Colonic mucosa (tissue), 4 donors: ENCODE data around the gene KIF21B. TPM values are rescaled to one million over a fixed set of nuclear protein-coding genes. Genes with fewer than 3 reads are reported as not detected.
"Not testable (repeated sequence)": the region's sequence is repeated elsewhere in the genome, so short reads cannot be mapped to it uniquely, and the experiment has no call there.

Experiments
- DNase-seq: peaks from one replicate; pipeline ENCODE4 v3.0.0-alpha.2; 2020
- H3K27ac ChIP-seq: fragments of 200-600 bp; one replicate; pipeline ENCODE4 v1.8.0; 2021
- H3K27me3 ChIP-seq: fragments of 200-600 bp; one replicate; pipeline ENCODE4 v1.8.0; 2021
- H3K36me3 ChIP-seq: fragments of 200-600 bp; one replicate; pipeline ENCODE4 v1.8.0; 2021
- H3K4me1 ChIP-seq: fragments of 200-600 bp; one replicate; pipeline ENCODE4 v1.8.0; 2021; ENCODE audit warnings: mild to moderate bottlenecking
- H3K4me3 ChIP-seq: fragments of 200-600 bp; one replicate; pipeline ENCODE4 v1.8.0; 2021
- H3K9ac ChIP-seq, 2 donors: one replicate each; pipeline ENCODE4 v1.7.0; 2013; ENCODE audit warnings: control low read depth in 2 of 2, low read depth in 2 of 2, low read length in 2 of 2
- H3K9me3 ChIP-seq: fragments of 200-600 bp; one replicate; pipeline ENCODE4 v1.8.0; 2021
- intact Hi-C: fragments of 100-400 bp; cut with DNase I; formaldehyde crosslinking; loops from one replicate; pipeline ENCODE4 v1.14.1; 2022
- total RNA-seq, 2 donors: library from RNA; stranded (reverse); fragmentation: NEBNext Ultra II Directional in 1 of 2; extraction: Animal tissue kit (Norgen Biotek cat#: 25700) in 1 of 2; gene quantifications; one replicate each; pipeline ENCODE4 v1.2.1, GENCODE V29; 2021
- TF ChIP-seq, protein P1 (sequence below): fragments of 200-600 bp; IDR thresholded peaks from one replicate; pipeline ENCODE4 v1.8.0; 2022; ENCODE audit warnings: antibody characterized with exemption, mild to moderate bottlenecking
- donor health status: healthy.
- donor health status: DM: no; HTN: no; CAD: no.
- donor health status: DM: no; HTN: no; CAD: no.

KIF21B gene
- total RNA-seq, 2 donors from 2014 or later, result 3.1 to 10.4 TPM

- no peaks in the 10 kb centered on the region for H3K27me3 ChIP-seq
- intact Hi-C loops, result no loop called here
- no peak overlapping the region for H3K27ac ChIP-seq
- H3K9ac ChIP-seq, result no peak overlapping the region
- no peak overlapping the region for H3K4me3 ChIP-seq
- no peaks in the 10 kb centered on the region for H3K4me1 ChIP-seq
- TF ChIP-seq, protein P1, sequence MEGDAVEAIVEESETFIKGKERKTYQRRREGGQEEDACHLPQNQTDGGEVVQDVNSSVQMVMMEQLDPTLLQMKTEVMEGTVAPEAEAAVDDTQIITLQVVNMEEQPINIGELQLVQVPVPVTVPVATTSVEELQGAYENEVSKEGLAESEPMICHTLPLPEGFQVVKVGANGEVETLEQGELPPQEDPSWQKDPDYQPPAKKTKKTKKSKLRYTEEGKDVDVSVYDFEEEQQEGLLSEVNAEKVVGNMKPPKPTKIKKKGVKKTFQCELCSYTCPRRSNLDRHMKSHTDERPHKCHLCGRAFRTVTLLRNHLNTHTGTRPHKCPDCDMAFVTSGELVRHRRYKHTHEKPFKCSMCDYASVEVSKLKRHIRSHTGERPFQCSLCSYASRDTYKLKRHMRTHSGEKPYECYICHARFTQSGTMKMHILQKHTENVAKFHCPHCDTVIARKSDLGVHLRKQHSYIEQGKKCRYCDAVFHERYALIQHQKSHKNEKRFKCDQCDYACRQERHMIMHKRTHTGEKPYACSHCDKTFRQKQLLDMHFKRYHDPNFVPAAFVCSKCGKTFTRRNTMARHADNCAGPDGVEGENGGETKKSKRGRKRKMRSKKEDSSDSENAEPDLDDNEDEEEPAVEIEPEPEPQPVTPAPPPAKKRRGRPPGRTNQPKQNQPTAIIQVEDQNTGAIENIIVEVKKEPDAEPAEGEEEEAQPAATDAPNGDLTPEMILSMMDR, result no peak
- no peak for DNase-seq
- H3K36me3 ChIP-seq, result no peaks in the 10 kb centered on the region
- H3K9me3 ChIP-seq, result no peaks in the 10 kb centered on the region
Measured at GRCh38 chr1:200951016-200951415, 72.5 kb downstream of the KIF21B start.

DNA sequence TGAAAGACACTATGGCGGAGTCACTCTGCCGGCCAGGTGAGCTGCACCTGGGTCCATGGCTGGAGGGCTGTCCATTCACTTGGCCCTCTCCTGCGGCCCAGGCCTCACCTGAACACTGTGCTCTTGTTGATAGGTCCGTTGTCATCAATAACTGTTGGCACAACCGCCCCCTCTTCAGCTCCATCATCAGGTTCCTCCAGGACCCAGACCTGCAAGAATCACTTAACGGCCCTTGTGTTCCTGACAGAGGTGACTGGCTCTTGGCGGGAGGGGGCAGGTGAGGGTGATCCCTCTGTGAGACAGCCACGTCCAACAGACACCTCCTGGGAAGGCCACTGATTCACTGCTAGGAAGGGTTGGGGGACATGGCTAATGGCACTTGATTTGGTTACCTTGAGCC is 73.9 kb downstream of the KIF21B start:
- Histone ChIP-seq H3K27ac (no peak overlapping the region), H3K4me3 (no peak overlapping the region), H3K4me1 (no peaks in the 10 kb centered on the region), H3K36me3 (no peaks in the 10 kb centered on the region), H3K9ac (no peak overlapping the region), H3K9me3 (no peaks in the 10 kb centered on the region), H3K27me3 (no peaks in the 10 kb centered on the region)
- DNase-seq, result no peak
- TF ChIP-seq, protein P1, result no peak
- intact Hi-C loops, result no loop called here

- no peaks in the 10 kb centered on the region for H3K36me3 ChIP-seq
- no peaks in the 10 kb centered on the region for H3K9me3 ChIP-seq
- no peak overlapping the region for H3K27ac ChIP-seq
- TF ChIP-seq, protein P1, result no peak
- H3K4me3 ChIP-seq, result no peak overlapping the region
- H3K27me3 ChIP-seq, result no peaks in the 10 kb centered on the region
- intact Hi-C loops, result no loop called here
- no peak overlapping the region for H3K9ac ChIP-seq
- H3K4me1 ChIP-seq, result no peaks in the 10 kb centered on the region
- no peak for DNase-seq
Measured at GRCh38 chr1:200947059-200947566, 76.4 kb downstream of the KIF21B start.

DNA sequence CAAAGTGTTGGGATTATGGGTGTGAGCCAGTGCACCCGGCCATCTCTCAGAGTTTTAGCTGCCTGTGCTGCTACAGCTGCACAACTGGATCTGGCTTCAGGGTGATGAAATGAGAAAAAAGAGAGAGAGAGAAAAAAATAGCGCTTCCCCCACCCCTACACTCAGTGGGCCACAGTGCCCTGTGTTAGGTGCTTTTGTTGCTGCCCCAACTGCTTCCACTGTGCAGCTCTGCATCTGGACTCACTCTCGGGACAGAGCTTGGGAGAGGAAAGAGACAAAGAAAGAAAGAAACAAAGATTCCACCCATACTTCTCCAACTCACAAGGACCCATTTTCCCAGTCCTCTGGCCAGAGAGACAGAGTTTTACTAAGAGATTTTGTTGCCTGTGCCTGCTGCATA is 78.4 kb downstream of the KIF21B start:
- Histone ChIP-seq H3K9me3 (no peaks in the 10 kb centered on the region), H3K27me3 (no peaks in the 10 kb centered on the region), H3K4me3 (no peak overlapping the region), H3K36me3 (no peaks in the 10 kb centered on the region), H3K9ac (no peak overlapping the region), H3K27ac (no peak overlapping the region), H3K4me1 (no peaks in the 10 kb centered on the region)
- DNase-seq, result no peak
- TF ChIP-seq, protein P1, result no peak
- intact Hi-C loops, result no loop called here

DNA sequence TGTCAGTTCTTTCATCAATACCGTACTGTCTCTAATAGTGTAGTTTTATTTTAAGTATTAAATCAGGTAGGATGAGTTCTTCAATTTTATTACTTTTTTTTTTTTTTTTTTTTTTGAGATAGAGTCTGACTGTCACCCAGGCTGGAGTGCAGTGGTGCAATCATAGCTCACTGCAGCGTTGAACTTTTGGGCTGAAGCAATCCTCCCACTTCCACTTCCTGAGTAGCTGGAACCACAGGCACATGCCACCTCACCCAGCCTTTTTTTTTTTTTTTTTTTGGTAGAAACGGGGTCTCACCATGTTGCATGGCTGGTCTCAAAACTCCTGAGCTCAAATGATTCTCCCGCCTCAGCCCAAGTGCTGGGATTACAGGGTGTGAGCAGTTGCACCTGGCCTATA is 84.6 kb downstream of the KIF21B start:
- Histone ChIP-seq H3K4me1 (no peaks in the 10 kb centered on the region), H3K27ac (no peak overlapping the region), H3K9ac (no peak overlapping the region), H3K36me3 (no peaks in the 10 kb centered on the region), H3K9me3 (no peaks in the 10 kb centered on the region), H3K4me3 (no peak overlapping the region), H3K27me3 (no peaks in the 10 kb centered on the region)
- intact Hi-C loops, result no loop called here
- no peak for DNase-seq
- TF ChIP-seq, protein P1, result no peak

GRCh38 chr1:200935286-200935962 is 88.1 kb downstream of the KIF21B start:
- H3K9ac ChIP-seq, intact Hi-C loops, H3K9me3 ChIP-seq, H3K27me3 ChIP-seq, H3K27ac ChIP-seq, H3K4me3 ChIP-seq, H3K36me3 ChIP-seq, DNase-seq, H3K4me1 ChIP-seq: not testable (repeated sequence)
